Fibroblast of skin of left biceps (primary cell): Measurements from ENCODE around the gene GTPBP1.

ENCODE experiments used
- DNase-seq, 2 experiments: peaks; one replicate each; pipeline ENCODE4 v3.0.0-alpha.2; 2013; ENCODE audit warnings: low read depth in 2 of 2

Gene GTPBP1

DNA sequence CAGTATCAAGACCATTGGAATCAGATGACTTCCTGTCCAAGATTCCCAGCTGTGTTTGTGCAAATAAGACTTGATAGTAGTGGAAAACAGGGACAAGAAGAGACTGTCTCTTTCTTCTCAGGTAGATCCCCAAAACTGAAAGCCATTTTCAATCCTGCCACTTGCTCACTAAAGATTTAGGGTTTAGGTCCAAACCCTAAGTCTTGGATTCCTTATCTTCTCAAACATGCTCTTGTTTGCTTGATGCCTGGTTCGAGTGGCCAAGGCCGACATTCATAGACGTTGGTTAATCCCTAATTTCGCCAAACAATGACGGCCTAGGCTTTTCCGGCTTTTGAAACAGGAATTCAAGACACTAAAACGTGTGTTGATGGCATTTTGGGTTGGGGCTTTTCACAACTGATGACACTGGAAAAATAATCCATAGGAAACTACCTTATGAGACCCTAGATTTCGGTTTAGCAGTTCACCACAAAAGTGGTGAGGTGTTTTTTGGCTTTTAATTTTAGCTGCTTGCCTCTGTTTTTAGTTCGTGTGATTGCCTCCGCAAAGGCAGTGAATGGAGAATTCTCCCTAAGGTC is 1.0 kb upstream of the GTPBP1 start:
- DNase-seq: no peak

DNA sequence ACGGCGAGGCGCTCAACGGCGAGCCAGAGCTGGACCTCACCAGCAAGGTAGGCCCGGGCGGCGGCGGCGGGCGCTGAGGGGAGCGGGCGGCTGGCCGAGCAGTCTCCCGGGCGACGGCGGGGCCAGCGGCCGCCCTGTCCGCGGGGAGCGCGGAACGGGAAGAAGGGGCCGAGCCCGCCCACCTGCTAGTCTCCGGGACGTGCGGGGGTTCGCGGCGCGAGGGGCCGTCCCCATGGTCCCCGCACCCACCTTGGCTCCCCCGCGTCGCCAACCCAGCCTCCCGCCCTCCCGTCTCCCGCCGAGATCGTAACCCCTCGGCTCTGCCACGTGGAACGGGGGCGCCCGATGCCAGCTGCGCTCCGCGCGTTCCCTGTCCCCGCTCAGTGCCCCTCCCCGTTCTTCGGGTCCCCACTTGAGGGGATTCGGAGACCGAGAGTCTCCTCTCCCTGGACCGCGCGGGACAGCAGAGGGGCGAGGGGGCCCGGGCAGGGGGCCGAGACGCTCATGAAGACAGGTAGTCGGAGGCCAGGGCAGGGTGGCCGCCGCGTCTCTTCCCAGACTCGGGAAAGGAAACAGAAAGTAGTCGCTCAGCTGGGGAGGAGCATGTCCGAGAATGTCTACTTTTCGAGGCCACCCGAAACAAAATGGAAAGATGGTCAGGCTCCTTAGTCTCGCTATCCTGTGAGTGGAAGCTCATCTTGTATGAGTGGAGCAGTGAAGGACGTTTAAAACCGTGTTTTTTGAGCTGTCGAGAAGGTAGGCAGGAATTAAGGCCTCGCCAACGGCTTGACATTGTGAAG is 557 bp downstream of the GTPBP1 start:
- DNase-seq: no peak

DNA sequence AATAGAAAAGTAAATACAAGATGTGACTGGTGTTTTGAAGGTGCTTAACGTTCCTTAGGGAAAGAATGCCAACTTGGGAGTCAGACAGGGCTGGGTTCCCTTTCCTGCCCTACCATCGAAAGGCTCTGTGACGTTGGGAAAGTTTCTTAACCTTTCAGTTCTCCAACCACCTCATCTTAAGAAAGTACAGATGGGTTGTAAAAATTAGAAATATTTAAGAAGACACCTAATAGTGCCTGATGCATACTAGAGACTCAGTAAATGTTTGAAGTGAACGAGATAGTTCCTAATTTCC is 1.1 kb downstream of the GTPBP1 start:
- no peak for DNase-seq

DNA sequence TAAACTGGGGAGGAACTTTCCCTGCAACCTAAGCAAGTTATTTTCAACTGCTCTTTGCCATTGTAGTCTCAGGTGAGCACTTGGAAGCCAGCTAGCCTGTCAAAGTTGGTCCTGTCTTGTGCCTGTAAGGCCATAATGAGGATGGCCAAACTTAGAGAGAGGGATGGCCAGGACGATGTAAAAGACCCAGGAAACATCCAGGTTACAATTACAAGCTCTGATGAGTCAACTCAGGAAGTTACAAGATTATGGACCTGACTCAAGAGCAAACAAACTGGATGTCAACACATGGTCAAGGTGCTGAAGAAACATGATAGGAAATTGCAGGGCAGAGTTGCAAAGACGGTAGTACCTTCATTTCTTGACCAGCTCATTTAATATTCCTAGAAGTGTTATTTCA is 1.6 kb downstream of the GTPBP1 start:
- DNase-seq: no peak

DNA sequence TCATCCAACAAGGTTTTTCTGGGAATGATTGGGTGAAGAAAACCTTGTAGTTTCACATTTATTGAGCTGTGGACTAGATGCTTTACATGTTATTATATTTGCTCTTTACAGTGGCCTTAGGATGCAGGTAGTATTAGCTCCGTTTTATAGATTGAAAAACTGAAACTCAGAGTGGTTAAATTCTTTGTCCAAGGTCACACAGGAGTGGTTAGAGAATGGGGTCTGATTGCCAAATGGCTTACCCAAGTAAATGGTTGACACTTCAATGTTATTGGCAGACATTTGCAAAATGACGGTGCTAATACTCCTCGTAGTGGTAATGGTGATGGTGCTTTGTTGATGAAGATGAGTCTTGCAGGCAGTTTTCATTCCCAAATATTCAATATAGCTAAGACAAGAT is 2.2 kb downstream of the GTPBP1 start:
- no peak for DNase-seq

DNA sequence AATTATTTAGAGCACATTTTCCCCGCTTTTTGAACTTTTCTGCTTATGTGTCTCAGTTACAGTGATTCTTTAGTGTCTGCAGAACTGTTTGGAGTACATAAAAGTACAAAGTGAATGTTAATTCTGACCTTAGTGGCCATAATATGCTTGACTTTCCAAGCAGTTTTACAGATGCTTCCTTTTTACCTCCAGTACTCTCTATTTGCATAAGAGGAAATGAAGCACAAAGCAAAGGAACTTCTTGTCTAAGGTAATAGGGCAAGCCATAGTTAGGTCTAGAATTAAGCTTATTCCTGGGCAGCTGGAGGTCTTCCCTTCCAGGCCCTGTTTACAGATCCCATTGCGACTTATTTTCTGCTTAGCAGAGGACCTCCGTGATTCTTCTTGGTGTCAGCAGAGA is 3.6 kb downstream of the GTPBP1 start:
- DNase-seq: no peak

DNA sequence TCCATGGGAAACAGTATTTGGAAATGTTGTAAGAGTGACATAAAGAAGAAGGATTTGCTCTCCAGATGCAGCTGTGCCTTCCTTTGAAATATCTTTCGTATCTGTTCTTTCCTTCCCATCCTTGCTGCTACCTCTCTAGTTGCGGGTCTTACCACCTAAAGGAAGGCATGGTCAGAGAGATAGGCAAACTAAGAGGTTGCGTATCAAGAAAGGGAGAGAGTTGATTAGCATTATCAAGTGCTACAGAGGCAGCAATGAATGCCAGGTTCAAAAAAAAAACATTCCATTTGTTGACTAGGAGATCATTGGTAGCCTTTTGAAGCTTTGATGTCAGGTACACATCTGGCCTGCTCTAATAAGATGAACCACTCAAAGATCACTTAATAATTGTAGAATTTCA is 4.6 kb downstream of the GTPBP1 start:
- DNase-seq: no peak

DNA sequence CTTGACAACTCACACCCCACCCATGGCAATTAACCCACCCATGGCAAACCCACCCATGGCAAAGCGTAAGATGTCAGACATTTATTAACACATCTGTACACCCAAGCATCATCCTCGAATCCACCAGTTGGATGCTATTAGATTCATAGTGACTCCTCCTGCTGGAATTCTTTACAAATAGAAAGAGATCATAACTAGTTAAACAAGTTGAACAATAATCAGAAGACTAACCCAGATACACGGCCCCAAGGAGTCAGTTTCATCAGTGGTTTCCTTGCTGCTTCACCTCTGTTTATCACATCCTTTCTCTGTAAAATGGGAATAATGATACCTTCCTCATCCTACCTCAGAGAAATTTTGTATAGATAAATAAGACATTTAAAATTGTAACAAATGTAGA is 5.1 kb downstream of the GTPBP1 start:
- DNase-seq: no peak

DNA sequence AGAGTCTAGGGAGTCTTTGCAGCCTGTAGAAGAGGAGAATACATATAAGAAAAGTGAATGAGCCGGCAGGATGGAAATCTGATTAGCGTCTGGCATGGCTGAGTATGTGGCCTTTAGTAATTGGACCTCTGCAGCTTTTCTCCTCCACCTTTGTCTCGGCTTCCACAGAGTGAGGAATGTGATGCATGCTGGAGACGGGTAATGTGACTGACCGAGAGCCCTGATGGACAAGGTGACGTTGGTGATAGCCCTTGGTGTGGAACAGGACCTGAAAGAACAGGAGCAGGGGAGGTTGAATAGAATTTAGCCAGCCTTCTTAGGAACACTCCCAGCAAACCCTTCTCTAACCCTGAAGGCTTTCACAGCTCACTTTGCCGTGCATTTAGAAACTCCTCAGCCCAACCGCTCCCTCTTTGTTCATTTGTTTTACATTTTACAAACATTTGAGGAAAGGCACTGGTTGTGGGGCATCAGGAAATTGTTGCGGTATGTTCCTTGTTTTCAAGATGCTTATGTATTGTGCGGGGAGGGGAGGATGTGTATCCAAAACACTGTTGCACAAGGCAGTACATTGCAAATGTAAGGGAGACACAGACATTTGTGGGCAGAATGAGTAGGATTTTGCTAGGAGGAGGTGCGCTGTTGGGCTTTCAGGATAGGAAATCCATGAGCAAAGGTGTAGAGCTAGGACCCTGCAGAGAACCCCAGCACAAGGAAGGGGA is 6.9 kb downstream of the GTPBP1 start:
- no peak for DNase-seq

DNA sequence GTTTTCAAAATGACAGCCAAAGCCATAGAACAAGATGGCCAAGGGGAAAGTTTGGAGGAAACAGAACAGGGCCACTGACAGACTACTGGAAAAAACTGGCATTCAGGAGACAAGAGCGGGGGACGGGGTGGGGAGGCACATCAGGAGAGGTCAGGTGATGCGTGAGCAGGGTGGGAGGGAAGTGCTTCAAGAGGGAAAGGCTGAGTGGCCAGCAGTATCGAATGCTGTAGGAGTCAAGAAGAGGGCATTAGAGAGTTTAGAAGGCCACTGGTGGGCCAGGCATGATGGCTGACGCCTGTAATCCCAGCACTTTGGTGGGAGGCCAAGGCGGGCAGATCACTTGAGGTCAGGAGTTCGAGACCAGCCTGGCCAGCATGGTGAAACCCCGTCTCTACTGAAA is 8.2 kb downstream of the GTPBP1 start:
- DNase-seq: no peak

DNA sequence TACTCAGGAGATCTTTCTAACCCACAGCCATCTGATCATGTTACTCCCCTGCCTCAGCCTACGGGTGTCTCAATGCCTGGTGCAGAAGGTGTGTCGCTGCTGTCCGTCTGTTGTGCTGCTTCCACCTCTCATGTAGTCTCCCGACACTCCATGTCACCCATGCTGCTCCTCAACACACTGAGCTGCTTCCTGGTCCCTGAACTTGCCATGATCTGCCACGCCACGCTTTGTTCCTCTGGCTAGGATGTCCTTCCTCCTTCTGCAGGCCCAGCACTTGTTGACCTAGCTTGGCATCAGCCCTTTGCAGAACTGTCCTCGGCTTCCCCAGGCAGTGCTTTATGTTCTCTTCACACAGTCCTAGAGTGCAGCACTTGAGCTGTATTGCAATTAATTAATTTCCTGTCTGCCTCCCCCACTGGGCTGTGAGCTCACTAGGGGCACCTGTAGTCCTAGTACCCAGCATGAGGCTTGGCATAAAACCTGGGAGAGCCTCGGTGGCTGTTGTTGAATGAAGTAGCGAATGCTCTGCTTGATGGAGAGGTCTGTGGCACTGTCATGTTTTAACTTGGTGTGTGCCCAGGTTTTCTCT is 9.5 kb downstream of the GTPBP1 start:
- DNase-seq: no peak

DNA sequence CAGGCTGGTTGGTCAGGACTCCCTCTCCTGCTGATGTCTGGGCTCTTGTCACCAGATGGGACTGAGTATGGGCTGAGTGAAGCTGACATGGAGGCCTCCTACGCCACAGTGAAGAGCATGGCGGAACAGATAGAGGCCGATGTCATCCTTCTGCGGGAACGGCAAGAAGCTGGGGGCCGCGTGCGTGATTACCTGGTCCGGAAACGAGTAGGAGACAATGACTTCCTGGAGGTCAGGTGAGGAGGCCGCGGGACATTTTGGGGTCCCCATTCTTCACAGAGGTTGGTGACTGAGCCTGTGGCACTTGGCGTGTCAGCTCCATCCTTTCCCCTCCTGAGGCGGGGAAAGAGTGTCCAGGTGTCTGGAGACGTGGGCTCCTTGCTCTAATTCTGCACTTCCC is 10.1 kb downstream of the GTPBP1 start:
- no peak for DNase-seq

DNA sequence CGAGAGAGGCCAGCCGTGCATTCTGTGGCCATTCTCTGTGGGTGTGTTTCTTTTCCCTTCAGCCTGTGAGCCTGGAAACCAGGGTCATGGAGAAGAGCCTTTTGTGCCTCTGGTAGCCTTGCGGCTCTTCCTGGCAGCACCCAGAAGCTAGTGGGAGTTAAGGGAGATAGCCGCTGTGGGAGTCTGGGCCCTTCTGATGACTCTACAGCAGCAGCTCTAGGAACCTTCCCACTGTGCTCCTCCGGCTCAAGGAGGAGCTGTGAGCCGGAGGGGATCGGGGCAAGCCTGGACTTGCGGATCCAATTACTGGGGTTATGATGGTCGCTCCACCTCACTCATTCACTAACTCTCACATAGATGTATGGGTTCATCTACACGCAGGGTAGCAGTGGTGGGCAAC is 10.5 kb downstream of the GTPBP1 start:
- no peak for DNase-seq

DNA sequence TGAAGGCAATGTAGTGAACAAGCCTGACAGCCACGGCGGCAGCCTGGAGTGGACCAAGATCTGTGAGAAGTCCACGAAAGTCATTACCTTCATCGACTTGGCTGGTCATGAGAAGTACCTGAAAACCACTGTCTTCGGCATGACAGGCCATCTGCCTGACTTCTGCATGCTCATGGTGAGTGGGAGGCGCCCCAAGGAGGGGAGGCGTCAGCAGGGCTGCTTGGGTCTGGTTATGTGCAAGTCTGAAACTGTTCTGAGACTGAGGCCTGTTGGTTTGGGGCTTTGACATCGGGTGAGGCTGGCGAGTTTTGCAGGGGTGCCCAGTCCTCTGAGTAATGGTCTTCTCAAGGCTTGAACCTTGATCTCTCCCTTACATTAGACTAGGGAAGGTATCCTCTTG is 11.1 kb downstream of the GTPBP1 start:
- DNase-seq: no peak

DNA sequence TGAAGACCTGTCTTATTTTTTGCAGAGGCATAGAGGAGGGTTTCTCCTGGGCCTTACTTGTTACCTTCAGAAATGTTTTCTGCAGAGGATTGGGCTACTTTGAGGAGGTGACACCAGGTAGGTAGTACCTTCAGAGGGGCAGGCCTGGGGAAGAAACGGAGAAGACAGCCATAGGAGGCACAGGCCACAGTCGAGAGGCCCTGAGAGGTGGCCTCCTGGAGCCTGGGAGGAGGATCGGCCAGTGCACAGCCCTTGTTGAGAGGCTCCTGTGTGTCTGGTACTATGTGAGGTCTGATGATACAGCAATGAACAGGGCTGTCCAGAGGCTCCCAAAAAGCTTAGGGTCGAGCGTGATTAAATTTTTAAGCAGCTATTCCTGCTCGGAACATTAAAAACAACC is 11.5 kb downstream of the GTPBP1 start:
- no peak for DNase-seq

DNA sequence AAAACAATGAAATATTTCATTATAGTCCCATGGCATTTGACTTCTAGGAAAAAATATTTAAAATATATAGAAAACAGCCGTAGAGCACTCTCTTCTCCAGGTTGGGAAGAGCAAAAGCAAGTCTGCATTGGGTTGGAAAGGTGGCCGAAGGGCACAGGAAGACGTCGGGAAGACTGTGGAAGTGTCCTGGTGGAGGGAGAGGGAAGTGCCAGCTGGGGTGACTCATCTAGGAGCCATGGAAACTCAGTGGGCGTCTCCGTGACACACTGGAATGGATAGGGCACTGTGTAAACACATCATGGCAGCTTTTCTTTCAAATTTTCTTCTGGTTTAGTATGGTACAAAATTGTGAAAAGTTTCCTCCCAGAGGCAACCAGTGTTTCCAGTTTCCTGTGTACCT is 12.7 kb downstream of the GTPBP1 start:
- no peak for DNase-seq

DNA sequence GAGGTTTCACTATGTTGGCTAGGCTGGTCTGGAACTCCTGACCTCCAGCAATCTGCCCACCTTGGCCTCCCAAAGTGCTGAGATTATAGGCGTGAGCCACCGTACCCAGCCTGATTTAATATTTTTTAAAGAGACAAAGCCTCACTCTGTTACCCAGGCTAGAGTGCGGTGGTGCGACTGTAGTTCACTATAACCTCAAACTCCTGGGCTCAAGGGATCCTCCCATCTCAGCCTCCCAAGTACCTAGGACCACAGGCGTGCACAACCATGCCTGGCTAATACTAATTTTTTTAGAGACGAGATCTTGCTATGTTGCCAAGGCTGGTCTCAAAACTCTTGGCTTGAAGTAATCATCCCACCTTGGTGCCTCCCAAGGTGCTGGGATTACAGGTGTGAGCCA is 13.5 kb downstream of the GTPBP1 start:
- no peak for DNase-seq

DNA sequence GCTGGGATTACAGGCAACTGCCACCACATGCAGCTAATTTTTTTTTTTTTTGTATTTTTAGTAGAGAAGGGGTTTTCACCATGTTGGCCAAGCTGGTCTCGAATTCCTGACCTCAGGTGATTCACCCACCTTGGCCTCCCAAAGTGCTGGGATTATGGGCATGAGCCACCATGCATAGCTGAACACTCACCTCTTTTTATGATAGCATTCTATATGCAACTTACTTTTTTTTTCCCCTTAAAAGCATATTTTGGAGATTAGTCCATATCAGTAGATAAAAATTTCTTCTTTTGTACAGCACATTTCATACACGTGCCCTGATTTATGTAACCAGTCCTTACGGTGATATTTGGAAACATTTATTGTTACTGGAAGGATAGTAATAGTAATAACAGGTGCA is 14.6 kb downstream of the GTPBP1 start:
- DNase-seq: no peak

DNA sequence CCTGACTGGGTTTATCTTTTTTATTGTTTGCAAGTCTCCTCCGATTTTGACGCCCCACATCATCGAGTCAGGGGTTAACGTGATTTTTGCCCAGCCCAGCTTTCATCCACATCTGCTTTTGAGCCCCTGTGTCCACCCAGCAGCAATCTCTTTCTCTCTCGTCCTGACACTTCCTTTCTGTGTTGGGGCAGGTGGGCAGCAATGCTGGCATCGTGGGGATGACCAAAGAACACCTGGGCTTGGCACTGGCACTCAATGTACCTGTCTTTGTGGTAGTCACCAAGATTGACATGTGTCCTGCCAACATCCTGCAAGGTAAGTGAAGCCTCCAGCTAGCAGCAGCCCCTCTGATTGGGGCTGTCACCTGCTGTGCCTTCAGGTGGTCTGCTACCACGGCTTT is 15.8 kb downstream of the GTPBP1 start:
- DNase-seq: no peak

DNA sequence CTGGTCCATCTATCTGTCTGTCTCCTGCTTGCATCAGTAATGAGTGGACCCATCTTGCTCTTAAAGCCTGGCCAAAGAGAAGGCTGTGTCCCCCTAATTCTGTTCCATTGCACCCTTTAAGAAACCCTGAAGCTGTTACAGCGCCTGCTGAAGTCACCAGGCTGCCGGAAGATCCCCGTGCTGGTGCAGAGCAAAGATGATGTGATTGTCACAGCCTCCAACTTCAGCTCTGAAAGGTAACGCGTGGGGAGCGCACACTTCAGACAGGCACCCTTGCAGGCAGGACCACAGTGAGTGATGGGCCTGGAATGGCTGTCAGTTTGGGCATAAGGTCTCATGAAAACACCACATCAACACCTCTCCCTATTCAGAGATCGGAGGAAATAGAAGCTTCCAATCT is 18.4 kb downstream of the GTPBP1 start:
- no peak for DNase-seq

DNA sequence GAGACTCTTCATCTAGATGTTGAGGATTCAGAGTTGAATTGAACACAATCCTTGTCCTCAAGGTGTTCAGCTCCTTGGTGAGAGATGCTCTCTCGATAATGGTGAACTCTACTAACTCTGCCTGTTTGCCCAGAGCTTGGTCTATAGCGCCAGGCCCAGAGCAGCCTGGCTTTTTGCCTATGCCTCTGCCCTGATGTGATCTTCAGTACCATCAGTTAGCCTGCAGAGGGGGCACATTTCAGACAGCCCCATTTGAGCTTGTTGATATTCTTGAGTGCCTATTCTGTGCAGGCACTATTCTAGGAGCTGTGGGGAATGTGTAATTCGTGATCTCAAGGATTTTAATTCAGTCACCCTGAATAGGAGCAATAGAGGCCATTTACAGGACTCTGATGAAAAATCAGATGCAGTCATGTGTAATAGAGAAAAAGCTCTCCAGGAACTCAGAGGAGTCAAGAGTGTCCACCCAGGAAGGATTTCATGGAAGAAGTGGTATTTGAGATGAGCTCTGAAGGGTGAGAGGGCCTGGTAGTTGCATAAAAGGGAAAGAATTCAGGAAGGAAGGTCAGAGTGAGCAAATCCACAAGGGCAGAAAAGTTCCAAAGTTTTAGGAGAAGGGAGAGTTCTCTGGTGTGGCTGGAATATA is 19.3 kb downstream of the GTPBP1 start:
- DNase-seq: no peak

DNA sequence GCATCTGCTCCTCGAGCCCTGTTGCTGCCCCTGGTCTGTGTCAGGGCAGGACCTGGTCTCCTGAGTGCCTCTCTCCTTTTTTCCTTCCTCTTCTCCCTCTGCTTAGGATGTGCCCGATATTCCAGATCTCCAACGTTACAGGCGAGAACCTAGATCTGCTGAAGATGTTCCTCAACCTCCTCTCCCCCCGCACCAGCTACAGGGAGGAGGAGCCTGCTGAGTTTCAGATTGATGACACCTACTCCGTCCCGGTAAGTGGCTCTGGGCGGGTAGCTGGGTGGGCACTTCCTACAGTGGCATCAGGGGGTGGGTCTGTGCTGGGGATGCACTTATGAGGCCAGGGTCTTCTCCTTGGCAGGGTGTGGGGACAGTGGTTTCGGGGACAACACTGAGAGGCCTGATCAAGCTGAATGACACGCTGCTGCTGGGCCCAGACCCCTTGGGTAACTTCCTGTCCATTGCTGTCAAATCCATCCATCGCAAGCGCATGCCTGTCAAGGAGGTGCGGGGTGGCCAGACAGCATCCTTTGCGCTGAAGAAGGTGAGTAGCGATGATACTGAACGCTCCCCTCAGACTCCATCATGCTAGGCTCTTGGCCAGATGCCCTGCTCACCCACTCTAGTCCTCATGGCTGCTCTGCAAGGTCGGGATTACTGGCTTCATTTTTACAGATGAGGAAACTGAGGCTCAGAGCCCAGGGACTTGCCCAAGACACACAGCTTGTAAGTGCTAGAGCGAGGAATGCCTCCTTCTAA is 20.3 kb downstream of the GTPBP1 start:
- DNase-seq: no peak
